Ovary (tissue), 3 donors: ENCODE measurements around the gene COL13A1.

Experiments used
- CTCF ChIP-seq, 3 donors: fragments of 450-650 bp in 2 of 3; fragments of 200-600 bp in 1 of 3; IDR thresholded peaks; one replicate each; pipeline versions ENCODE4 v1.5.1 to v1.8.0; 2016 to 2022; ENCODE audit warnings: antibody characterized with exemption in 3 of 3, mild to moderate bottlenecking in 1 of 3
- POLR2A ChIP-seq: fragments of 450-650 bp; IDR thresholded peaks from one replicate; pipeline ENCODE4 v1.6.1; 2017; ENCODE audit warnings: antibody characterized with exemption, mild to moderate bottlenecking, moderate library complexity
- donor health status: DM: no; HTN: no; CAD: no.

- no peak for TF ChIP-seq CTCF (IDR thresholded peaks at IDR 0.05)
- TF ChIP-seq POLR2A, result no peak
Measured at GRCh38 chr10:69837261-69837660, 35.6 kb downstream of the COL13A1 start.
